HCT116 (cell line): ENCODE measurements around the gene ADA. TPM values are rescaled to one million over a fixed set of nuclear protein-coding genes. Genes with fewer than 3 reads are reported as not detected.

ENCODE experiments used
- ATAC-seq: fragments of 200-7000 bp; cut with Tn5 transposase; 2 replicates; pipeline ENCODE4 v1.9.1; 2020; ENCODE audit warnings: mild to moderate bottlenecking, moderate library complexity
- BruUV-seq: library from RNA; stranded (reverse); fragments of 400-500 nt; replicated peaks from 2 replicates; lab custom pipeline; 2021; lab: Mats Ljungman, UMichigan
- CTCF ChIA-PET: fragments of 300-600 bp; sonication (Branson Sonifier 250); formaldehyde crosslinking; loops from one replicate; lab custom pipeline; 2021; ENCODE audit warnings: antibody characterized with exemption; lab: Charles Lee
- POLR2A ChIA-PET: fragments of 300-600, 350-600 bp; sonication (Branson Sonifier 250); formaldehyde crosslinking; loops from one replicate; lab custom pipeline; 2021; ENCODE audit warnings: antibody characterized with exemption; lab: Charles Lee
- RAD21 ChIA-PET, 2 experiments: fragments of 300-600 bp; sonication (Branson Sonifier 250); formaldehyde crosslinking; loops; one replicate each; lab custom pipeline; 2023; ENCODE audit warnings: low total read pairs in 2 of 2; ENCODE audit not compliant: uncharacterized antibody in 2 of 2, unreplicated experiment in 2 of 2, low non-redundant PET in 1 of 2; lab: Charles Lee
- DNase-seq: peaks from one replicate; pipeline ENCODE4 v3.0.0-alpha.2; 2010; ENCODE audit warnings: low read depth, low spot score
- H2AFZ ChIP-seq: fragments of 200-600 bp; shearing (Covaris generic), sonication (generic); 2 replicates; pipeline ENCODE4 v1.6.1; 2017; ENCODE audit warnings: low read depth, mixed run types, mixed read lengths, antibody characterized with exemption, low read length; ENCODE audit not compliant: poor library complexity, severe bottlenecking
- H3K27ac ChIP-seq: 2 replicates; pipeline ENCODE4 v1.5.1; 2012; ENCODE audit warnings: low read depth, low read length
- H3K27me3 ChIP-seq: fragments of 200-600 bp; sonication (generic); 2 replicates; pipeline ENCODE4 v1.6.1; 2016; ENCODE audit warnings: mixed run types, low read length, mixed read lengths; ENCODE audit not compliant: insufficient read depth
- H3K36me3 ChIP-seq, 2 experiments: fragments of 200-500 bp in 1 of 2; fragments of 200-600 bp in 1 of 2; sonication (Bioruptor generic) in 1 of 2; sonication (generic) in 1 of 2; 2 replicates each; pipeline versions ENCODE4 v1.5.1 to v1.6.1; 2014 to 2016; ENCODE audit warnings: low read length in 2 of 2, inconsistent platforms in 1 of 2, mixed read lengths in 1 of 2, mixed run types in 1 of 2; ENCODE audit not compliant: insufficient read depth in 2 of 2, control insufficient read depth in 1 of 2
- H3K4me1 ChIP-seq, 2 experiments: fragments of 200-600 bp in 1 of 2; sonication (generic) in 1 of 2; 2 replicates each; pipeline versions ENCODE4 v1.5.1 to v1.6.1; 2012 to 2017; ENCODE audit warnings: low read length in 2 of 2, inconsistent platforms in 1 of 2, mild to moderate bottlenecking in 1 of 2, mixed read lengths in 1 of 2, mixed run types in 1 of 2, moderate library complexity in 1 of 2; ENCODE audit not compliant: insufficient read depth in 2 of 2, control insufficient read depth in 1 of 2
- H3K4me2 ChIP-seq: fragments of 200-600 bp; sonication (generic); 2 replicates; pipeline ENCODE4 v1.6.1; 2017; ENCODE audit warnings: mixed run types, low read length, mixed read lengths
- H3K4me3 ChIP-seq, 2 experiments: fragments of 200-600 bp in 1 of 2; sonication (generic) in 1 of 2; replicated peaks in 1 of 2; 2 replicates each; pipeline ENCODE4 v1.5.1; 2011 to 2016; ENCODE audit warnings: low read length in 2 of 2, control low read depth in 1 of 2, low read depth in 1 of 2, mild to moderate bottlenecking in 1 of 2, mixed read lengths in 1 of 2, mixed run types in 1 of 2
- H3K79me2 ChIP-seq: fragments of 200-600 bp; sonication (generic); 2 replicates; pipeline ENCODE4 v1.6.1; 2017; ENCODE audit warnings: mild to moderate bottlenecking, mixed run types, low read length, moderate library complexity, mixed read lengths; ENCODE audit not compliant: insufficient read depth
- H3K9ac ChIP-seq: fragments of 200-600 bp; sonication (generic); 2 replicates; pipeline ENCODE4 v1.6.1; 2016; ENCODE audit warnings: low read length, mixed read lengths
- H3K9me2 ChIP-seq: fragments of 200-600 bp; sonication (generic), shearing (Covaris generic); 2 replicates; pipeline ENCODE4 v1.6.1; 2017; ENCODE audit warnings: mixed run types, mild to moderate bottlenecking, moderate library complexity; ENCODE audit not compliant: insufficient read depth
- H3K9me3 ChIP-seq, 2 experiments: fragments of 200-500 bp in 1 of 2; fragments of 200-600 bp in 1 of 2; sonication (Bioruptor generic) in 1 of 2; sonication (generic) in 1 of 2; 2 replicates each; pipeline ENCODE4 v1.6.1; 2014 to 2017; ENCODE audit warnings: low read length in 2 of 2, mixed read lengths in 2 of 2, inconsistent platforms in 1 of 2, low read depth in 1 of 2, mild to moderate bottlenecking in 1 of 2, mixed run types in 1 of 2, moderate library complexity in 1 of 2; ENCODE audit not compliant: control insufficient read depth in 1 of 2, insufficient read depth in 1 of 2
- H4K20me1 ChIP-seq: fragments of 200-600 bp; sonication (generic), shearing (Covaris generic); 2 replicates; pipeline ENCODE4 v1.6.1; 2017; ENCODE audit warnings: mixed run types, mild to moderate bottlenecking, moderate library complexity; ENCODE audit not compliant: insufficient read depth
- EGR1 ChIP-seq: IDR thresholded peaks from 2 replicates; pipeline ENCODE4 v1.6.1; 2012; ENCODE audit warnings: low read depth
- ELF1 ChIP-seq: IDR thresholded peaks from 2 replicates; pipeline ENCODE4 v1.6.1; 2012; ENCODE audit warnings: low read depth, borderline replicate concordance
- EZH2 ChIP-seq: fragments of 200-600 bp; sonication (generic); IDR thresholded peaks from 2 replicates; pipeline ENCODE4 v1.6.1; 2017; ENCODE audit warnings: antibody characterized with exemption, mixed run types
- EZH2phosphoT487 ChIP-seq: fragments of 200-600 bp; IDR thresholded peaks from 2 replicates; pipeline ENCODE4 v1.6.1; 2018; ENCODE audit warnings: antibody characterized with exemption, borderline replicate concordance
- FOSL1 ChIP-seq: IDR thresholded peaks from 2 replicates; pipeline ENCODE4 v1.6.1; 2012; ENCODE audit warnings: low read depth
- JUND ChIP-seq: IDR thresholded peaks from 2 replicates; pipeline ENCODE4 v1.6.1; 2012
- RAD21 ChIP-seq: IDR thresholded peaks from 2 replicates; pipeline ENCODE4 v1.6.1; 2012; ENCODE audit warnings: low read depth, mild to moderate bottlenecking
- SP1 ChIP-seq: IDR thresholded peaks from 2 replicates; pipeline ENCODE4 v1.6.1; 2012; ENCODE audit warnings: low read depth
- TCF7L2 ChIP-seq: IDR thresholded peaks from 2 replicates; pipeline ENCODE4 v1.7.0; 2011; ENCODE audit warnings: borderline replicate concordance, inconsistent platforms; ENCODE audit not compliant: insufficient read depth, insufficient read length; ENCODE audit errors: extremely low read depth
- intact Hi-C: fragments of 100-400 bp; cut with micrococcal nuclease; formaldehyde crosslinking; loops from 2 replicates; pipeline ENCODE4 v1.10.0; 2022
- total RNA-seq: library from RNA; stranded (reverse); gene quantifications from one replicate; pipeline ENCODE4 v1.2.1, GENCODE V29; 2021; ENCODE audit not compliant: unreplicated experiment
- TF ChIP-seq, protein P1 (sequence below), 3 experiments: fragments of 200-600 bp in 1 of 3; sonication (generic) in 1 of 3; IDR thresholded peaks in 2 of 3; conservative IDR thresholded peaks in 1 of 3; 2 replicates each; pipeline ENCODE4 v1.5.1; 2012 to 2017; ENCODE audit warnings: low read depth in 2 of 3, low read length in 2 of 3, antibody characterized with exemption in 1 of 3, borderline replicate concordance in 1 of 3, control low read depth in 1 of 3, mild to moderate bottlenecking in 1 of 3, mixed read lengths in 1 of 3, mixed run types in 1 of 3, moderate library complexity in 1 of 3; ENCODE audit not compliant: insufficient read depth in 1 of 3
- TF ChIP-seq, protein P2 (sequence below): IDR thresholded peaks from 2 replicates; pipeline ENCODE4 v1.6.1; 2012

The ADA gene
- total RNA-seq, 1 experiment from 2014 or later: 25.9 TPM

GRCh38 chr20:44615169-44615791 lies 36.2 kb downstream of the ADA start:
- no peak for TF ChIP-seq FOSL1
- TF ChIP-seq RAD21: no peak
- no peak for TF ChIP-seq SP1
- TF ChIP-seq EZH2: no peak
- TF ChIP-seq TCF7L2: no peak
- TF ChIP-seq JUND: no peak
- TF ChIP-seq, protein P1, sequence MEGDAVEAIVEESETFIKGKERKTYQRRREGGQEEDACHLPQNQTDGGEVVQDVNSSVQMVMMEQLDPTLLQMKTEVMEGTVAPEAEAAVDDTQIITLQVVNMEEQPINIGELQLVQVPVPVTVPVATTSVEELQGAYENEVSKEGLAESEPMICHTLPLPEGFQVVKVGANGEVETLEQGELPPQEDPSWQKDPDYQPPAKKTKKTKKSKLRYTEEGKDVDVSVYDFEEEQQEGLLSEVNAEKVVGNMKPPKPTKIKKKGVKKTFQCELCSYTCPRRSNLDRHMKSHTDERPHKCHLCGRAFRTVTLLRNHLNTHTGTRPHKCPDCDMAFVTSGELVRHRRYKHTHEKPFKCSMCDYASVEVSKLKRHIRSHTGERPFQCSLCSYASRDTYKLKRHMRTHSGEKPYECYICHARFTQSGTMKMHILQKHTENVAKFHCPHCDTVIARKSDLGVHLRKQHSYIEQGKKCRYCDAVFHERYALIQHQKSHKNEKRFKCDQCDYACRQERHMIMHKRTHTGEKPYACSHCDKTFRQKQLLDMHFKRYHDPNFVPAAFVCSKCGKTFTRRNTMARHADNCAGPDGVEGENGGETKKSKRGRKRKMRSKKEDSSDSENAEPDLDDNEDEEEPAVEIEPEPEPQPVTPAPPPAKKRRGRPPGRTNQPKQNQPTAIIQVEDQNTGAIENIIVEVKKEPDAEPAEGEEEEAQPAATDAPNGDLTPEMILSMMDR (IDR thresholded peaks at IDR 0.05 in 2 of 3, conservative IDR thresholded peaks at IDR 0.05 in 1 of 3; ENCODE audit: borderline replicate concordance in 1 of 3, insufficient read depth in 1 of 3, low read depth in 2 of 3, low read length in 2 of 3): no peak
- TF ChIP-seq ELF1: no peak
- TF ChIP-seq, protein P2, sequence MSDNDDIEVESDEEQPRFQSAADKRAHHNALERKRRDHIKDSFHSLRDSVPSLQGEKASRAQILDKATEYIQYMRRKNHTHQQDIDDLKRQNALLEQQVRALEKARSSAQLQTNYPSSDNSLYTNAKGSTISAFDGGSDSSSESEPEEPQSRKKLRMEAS: no peak
- TF ChIP-seq EGR1: no peak
- no peak for TF ChIP-seq EZH2phosphoT487
- H3K9ac ChIP-seq: no peak overlapping the region
- BruUV-seq: no TSS peak
- no peaks in the 10 kb centered on the region for H3K9me3 ChIP-seq
- POLR2A ChIA-PET: no interaction called here
- H3K36me3 ChIP-seq: peaks cover 9 to 15% of the 10 kb centered on the region in 2 experiments; a peak in 3 of 4 replicates
- RAD21 ChIA-PET: no interaction called here
- no peaks in the 10 kb centered on the region for H4K20me1 ChIP-seq
- DNase-seq: no peak
- H3K79me2 ChIP-seq: no peaks in the 10 kb centered on the region
- H3K27ac ChIP-seq: no peak overlapping the region
- no peak overlapping the region for H2AFZ ChIP-seq
- CTCF ChIA-PET: no interaction called here
- no peak overlapping the region for H3K4me2 ChIP-seq
- ATAC-seq: no peak
- no peak overlapping the region for H3K4me3 ChIP-seq
- H3K27me3 ChIP-seq: no peaks in the 10 kb centered on the region
- no peaks in the 10 kb centered on the region for H3K4me1 ChIP-seq
- H3K9me2 ChIP-seq: no peaks in the 10 kb centered on the region
- intact Hi-C loops: no loop called here
